Activated CD4-positive, alpha-beta T cell treated with anti-CD3 and anti-CD28 coated beads, Interleukin-2, amount 50 U/mL, for 4 hours (primary cell): Measurements from ENCODE around the gene RIPOR3.

Experiments used
- DNase-seq, 2 experiments: peaks; one replicate each; pipeline ENCODE4 v3.0.0-alpha.2; 2020

RIPOR3 gene

GRCh38 chr20:50586531-50587232 lies 104.7 kb downstream of the RIPOR3 start:
- no peak for DNase-seq

DNA sequence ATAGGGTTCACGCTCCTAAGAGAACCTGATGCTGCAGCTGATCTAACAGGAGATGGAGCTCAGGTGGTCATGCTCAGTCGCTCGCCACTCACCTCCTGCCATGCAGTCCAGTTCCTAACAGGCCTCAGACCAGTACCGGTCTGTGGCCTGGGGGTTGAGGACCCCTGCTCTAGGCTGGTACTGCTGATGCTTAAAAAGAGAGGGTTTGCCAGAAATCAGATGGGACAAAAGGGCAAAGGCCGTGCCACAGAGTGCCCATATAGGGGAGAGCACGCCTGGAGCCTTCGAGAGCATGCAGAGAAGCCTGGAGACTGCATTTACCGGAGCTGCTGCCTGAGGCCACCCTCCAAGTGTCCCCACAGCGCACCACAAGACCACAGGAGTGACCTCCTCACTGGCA lies 105.7 kb downstream of the RIPOR3 start:
- DNase-seq: no peak

DNA sequence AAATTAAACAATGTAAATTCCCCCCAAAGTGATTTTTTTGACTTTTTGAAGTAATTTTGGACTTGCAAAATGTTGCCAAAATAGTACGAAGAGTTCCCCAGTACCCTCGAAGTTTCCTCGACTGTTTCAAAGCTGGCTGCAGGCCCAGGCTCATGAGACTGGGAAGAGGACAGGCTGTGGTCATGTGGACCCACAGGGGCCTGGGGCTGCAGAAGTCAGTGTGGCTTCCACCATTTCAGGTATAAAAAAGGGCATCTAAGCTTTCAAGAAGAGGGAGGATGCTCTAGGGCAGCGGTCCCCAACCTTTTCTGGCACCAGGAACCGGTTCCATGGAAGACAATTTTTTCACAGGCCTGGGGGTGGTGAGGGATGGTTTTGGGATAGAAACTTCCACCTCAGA lies 106.1 kb downstream of the RIPOR3 start:
- DNase-seq: no peak

GRCh38 chr20:50584687-50585086 lies 106.7 kb downstream of the RIPOR3 start:
- DNase-seq: no peak

GRCh38 chr20:50583442-50584150 lies 107.7 kb downstream of the RIPOR3 start:
- no peak for DNase-seq

GRCh38 chr20:50582591-50583234 lies 108.6 kb downstream of the RIPOR3 start:
- DNase-seq: no peak

GRCh38 chr20:50582092-50582491 lies 109.2 kb downstream of the RIPOR3 start:
- DNase-seq: no peak

GRCh38 chr20:50580842-50581544 lies 110.3 kb downstream of the RIPOR3 start:
- no peak for DNase-seq

DNA sequence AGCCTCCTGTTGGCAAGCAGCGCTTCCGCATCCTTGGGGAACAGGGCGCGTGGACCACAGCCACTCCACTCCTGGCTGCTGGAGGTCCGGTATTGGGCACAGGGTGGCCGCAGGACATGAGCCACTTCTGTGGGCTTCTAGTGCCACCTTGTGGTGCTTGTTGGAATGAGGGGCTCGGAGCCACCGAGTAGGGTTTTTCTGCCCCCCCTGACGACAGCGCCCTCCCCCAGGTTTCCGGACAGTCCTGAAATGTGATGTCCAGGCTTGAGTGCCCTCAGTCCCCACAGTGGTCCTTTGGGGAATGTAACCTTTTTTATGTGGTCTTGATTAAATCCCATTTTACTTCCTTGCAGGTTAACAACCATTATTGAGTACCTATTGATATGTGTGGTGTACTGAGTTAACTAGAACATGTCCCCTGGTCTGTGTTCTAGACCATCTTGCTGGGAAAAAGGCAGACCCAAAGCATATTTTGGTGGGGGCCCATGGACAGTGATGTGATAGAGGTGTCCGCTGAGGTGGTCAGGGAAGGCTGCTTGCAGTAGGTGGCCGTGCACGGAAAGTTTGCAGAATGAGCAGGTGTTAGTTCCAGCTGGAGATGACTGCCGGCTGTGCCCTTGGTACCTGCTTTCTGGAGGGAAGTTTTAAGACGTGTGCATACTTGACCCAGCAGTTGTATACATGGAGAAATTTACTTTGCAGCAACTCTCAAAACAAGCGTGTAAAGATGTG lies 111.2 kb downstream of the RIPOR3 start:
- DNase-seq: peak in 1 of 2 experiments; percentile 44

DNA sequence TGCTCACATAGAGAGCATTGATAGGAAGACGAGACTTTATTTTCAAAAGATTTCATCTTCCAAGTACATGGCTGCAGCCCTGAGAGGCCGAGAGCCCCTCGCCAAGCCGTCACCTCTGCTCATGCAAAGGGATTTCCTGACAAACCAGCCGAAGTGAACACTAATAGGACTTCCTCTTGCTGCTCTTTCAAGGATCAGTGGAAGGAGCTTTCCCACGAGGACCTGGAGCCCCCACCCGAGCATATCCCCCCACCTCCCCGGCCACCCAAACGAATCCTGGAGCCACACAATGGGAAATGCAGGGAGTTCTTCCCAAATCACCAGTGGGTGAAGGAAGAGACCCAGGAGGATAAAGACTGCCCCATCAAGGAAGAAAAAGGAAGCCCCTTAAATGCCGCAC lies 111.8 kb downstream of the RIPOR3 start:
- no peak for DNase-seq

DNA sequence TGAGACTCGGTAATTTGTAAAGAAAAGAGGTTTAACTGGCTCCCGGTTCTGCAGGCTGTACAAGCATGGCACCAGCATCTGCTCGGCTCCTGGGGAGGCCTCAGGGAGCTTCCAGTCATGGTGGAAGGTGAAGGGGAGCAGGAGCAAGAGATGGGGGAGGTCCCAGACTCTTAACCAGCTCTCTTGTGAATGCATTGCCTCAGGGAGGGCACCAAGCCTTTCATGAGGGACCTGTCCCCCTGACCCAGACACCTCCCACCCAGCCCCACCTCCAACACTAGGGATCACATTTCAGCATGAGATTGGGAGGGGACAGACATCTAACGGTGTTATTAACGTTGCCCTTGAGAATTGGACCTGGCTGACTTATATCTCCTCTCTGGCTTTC lies 112.6 kb downstream of the RIPOR3 start:
- DNase-seq: no peak

- no peak for DNase-seq
Observed at GRCh38 chr20:50578061-50578777, 113.1 kb downstream of the RIPOR3 start.

GRCh38 chr20:50577175-50578018 lies 113.9 kb downstream of the RIPOR3 start:
- DNase-seq: no peak

- DNase-seq: peak; percentile 66 to 69
Observed at GRCh38 chr20:50575865-50576720, 115.2 kb downstream of the RIPOR3 start.

- no peak for DNase-seq
Observed at GRCh38 chr20:50574586-50574985, 116.8 kb downstream of the RIPOR3 start.

- DNase-seq: no peak
Observed at GRCh38 chr20:50574108-50574507, 117.2 kb downstream of the RIPOR3 start.

GRCh38 chr20:50572938-50573777 lies 118.2 kb downstream of the RIPOR3 start:
- no peak for DNase-seq

DNA sequence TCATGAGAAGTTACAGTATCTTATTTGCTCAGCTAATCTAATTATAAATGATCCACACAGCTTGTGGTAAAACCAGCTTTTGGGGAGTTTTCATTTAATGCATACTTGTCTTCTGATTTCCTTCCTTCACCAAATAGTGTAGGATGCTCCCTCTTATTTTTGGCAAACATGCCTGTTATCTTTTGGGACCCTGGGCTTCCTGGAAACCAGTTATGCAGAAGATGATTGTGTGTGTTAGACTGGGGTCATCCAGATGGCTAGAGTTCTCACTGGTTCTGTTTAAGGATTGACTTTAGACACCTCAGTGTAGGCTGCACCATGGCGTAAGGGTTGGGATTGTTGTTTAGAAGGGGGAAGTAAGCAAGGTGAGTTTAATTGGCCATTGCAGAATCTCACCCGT lies 119.9 kb downstream of the RIPOR3 start:
- DNase-seq: no peak
